Muscle layer of colon (tissue), 2 donors: ENCODE results near the gene FIBIN.

ENCODE experiments used
- H3K27ac ChIP-seq: one replicate; pipeline ENCODE4 v1.7.0; 2013; ENCODE audit warnings: low read depth, mild to moderate bottlenecking, low read length, moderate library complexity
- H3K27me3 ChIP-seq, 2 donors: one replicate each; pipeline ENCODE4 v1.7.0; 2013; ENCODE audit warnings: low read length in 2 of 2, mild to moderate bottlenecking in 2 of 2; ENCODE audit not compliant: insufficient read depth in 2 of 2, control insufficient read depth in 1 of 2
- H3K36me3 ChIP-seq: one replicate; pipeline ENCODE4 v1.7.0; 2013; ENCODE audit warnings: mild to moderate bottlenecking, low read length; ENCODE audit not compliant: insufficient read depth
- H3K4me1 ChIP-seq: one replicate; pipeline ENCODE4 v1.7.0; 2013; ENCODE audit warnings: mild to moderate bottlenecking, low read length; ENCODE audit not compliant: insufficient read depth
- H3K4me3 ChIP-seq, 2 donors: one replicate each; pipeline ENCODE4 v1.7.0; 2013; ENCODE audit warnings: low read length in 2 of 2, low read depth in 1 of 2, mild to moderate bottlenecking in 1 of 2, moderate library complexity in 1 of 2
- H3K9ac ChIP-seq: one replicate; pipeline ENCODE4 v1.7.0; 2013; ENCODE audit warnings: low read length
- H3K9me3 ChIP-seq: one replicate; pipeline ENCODE4 v1.7.0; 2013; ENCODE audit warnings: mild to moderate bottlenecking, low read length
- donor health status: abdominal sarcoma.
- donor health status: Adenocarcinoma of cecum.

FIBIN gene

GRCh38 chr11:27025312-27025955, 31.5 kb downstream of the FIBIN start:
- Histone ChIP-seq H3K27me3 (no peaks in the 10 kb centered on the region), H3K4me1 (no peaks in the 10 kb centered on the region), H3K36me3 (no peaks in the 10 kb centered on the region), H3K4me3 (no peak overlapping the region), H3K9ac (no peak overlapping the region), H3K9me3 (no peaks in the 10 kb centered on the region), H3K27ac (no peak overlapping the region)

GRCh38 chr11:27025957-27026733, 32.2 kb downstream of the FIBIN start:
- Histone ChIP-seq H3K27ac (no peak overlapping the region), H3K4me3 (no peak overlapping the region), H3K27me3 (no peaks in the 10 kb centered on the region), H3K36me3 (no peaks in the 10 kb centered on the region), H3K9ac (no peak overlapping the region), H3K9me3 (no peaks in the 10 kb centered on the region), H3K4me1 (no peaks in the 10 kb centered on the region)

- Histone ChIP-seq H3K4me1 (no peaks in the 10 kb centered on the region), H3K27ac (no peak overlapping the region), H3K27me3 (no peaks in the 10 kb centered on the region), H3K4me3 (no peak overlapping the region), H3K36me3 (no peaks in the 10 kb centered on the region), H3K9me3 (no peaks in the 10 kb centered on the region), H3K9ac (no peak overlapping the region)
These were observed 34.7 kb downstream of the FIBIN start for GRCh38 chr11:27028561-27028965.

GRCh38 chr11:27029966-27030365, 36.1 kb downstream of the FIBIN start:
- Histone ChIP-seq H3K27me3 (no peaks in the 10 kb centered on the region), H3K9ac (no peak overlapping the region), H3K9me3 (peaks cover 4% of the 10 kb centered on the region), H3K4me1 (no peaks in the 10 kb centered on the region), H3K27ac (no peak overlapping the region), H3K4me3 (no peak overlapping the region), H3K36me3 (no peaks in the 10 kb centered on the region)

- Histone ChIP-seq H3K9me3 (peaks cover 4% of the 10 kb centered on the region), H3K4me3 (no peak overlapping the region), H3K9ac (no peak overlapping the region), H3K27me3 (no peaks in the 10 kb centered on the region), H3K27ac (no peak overlapping the region), H3K36me3 (no peaks in the 10 kb centered on the region), H3K4me1 (no peaks in the 10 kb centered on the region)
These were observed 37.8 kb downstream of the FIBIN start for GRCh38 chr11:27031754-27032153.

GRCh38 chr11:27039873-27040272, 46.0 kb downstream of the FIBIN start:
- Histone ChIP-seq H3K9me3 (no peaks in the 10 kb centered on the region), H3K27me3 (no peaks in the 10 kb centered on the region), H3K9ac (no peak overlapping the region), H3K4me1 (peaks cover 17% of the 10 kb centered on the region), H3K27ac (no peak overlapping the region), H3K4me3 (no peak overlapping the region), H3K36me3 (no peaks in the 10 kb centered on the region)

- no peak within 1 kb of the TSS for H3K27ac ChIP-seq
- H3K9me3 ChIP-seq: no peaks in the 10 kb centered on the region
- no peak within 1 kb of the TSS for H3K4me3 ChIP-seq
- no peaks in the 10 kb centered on the region for H3K27me3 ChIP-seq
- peaks cover 17% of the 10 kb centered on the region for H3K4me1 ChIP-seq
- no peaks in the 10 kb centered on the region for H3K36me3 ChIP-seq
- no peak within 1 kb of the TSS for H3K9ac ChIP-seq
These were observed 46.6 kb downstream of the FIBIN start, which contains the start of gene BBOX1 for GRCh38 chr11:27040302-27041115. Gene BBOX1 (plus strand): TSS chr11:27040815. CDS start chr11:27055431, 14,616 bp downstream.

- no peaks in the 10 kb centered on the region for H3K27me3 ChIP-seq
- H3K9me3 ChIP-seq: no peaks in the 10 kb centered on the region
- no peak overlapping the region for H3K4me3 ChIP-seq
- H3K27ac ChIP-seq: no peak overlapping the region
- H3K36me3 ChIP-seq: no peaks in the 10 kb centered on the region
- H3K4me1 ChIP-seq: peaks cover 17% of the 10 kb centered on the region
- no peak overlapping the region for H3K9ac ChIP-seq
These were observed 47.4 kb downstream of the FIBIN start for GRCh38 chr11:27041141-27041899.
